ENCODE results near the gene MTREX.

The MTREX gene

GRCh38 chr5:55454282-55454681, 146.5 kb downstream of the MTREX start:
- Histone ChIP-seq H3K4me3 (ENCODE audit: low read length in 2 of 2) (no peak overlapping the region), H3K36me3 (ENCODE audit: control insufficient read depth in 2 of 2, insufficient read depth in 2 of 2, low read length in 2 of 2) (peaks cover 5 to 7% of the 10 kb centered on the region in 2 donors), H3K4me1 (ENCODE audit: control insufficient read depth in 2 of 2, insufficient read depth in 2 of 2, low read length in 2 of 2) (no peaks in the 10 kb centered on the region), H3K27me3 (ENCODE audit: control insufficient read depth in 2 of 2, insufficient read depth in 2 of 2, low read length in 2 of 2) (no peaks in the 10 kb centered on the region), H3K9ac (ENCODE audit: low read depth in 1 of 2, low read length in 2 of 2) (no peak overlapping the region), H3K9me3 (ENCODE audit: control insufficient read depth in 2 of 2, low read length in 2 of 2) (no peaks in the 10 kb centered on the region), H3K27ac (ENCODE audit: low read depth in 2 of 2, low read length in 2 of 2) (no peak overlapping the region)

- Histone ChIP-seq H3K4me3 (ENCODE audit: low read length in 2 of 2) (no peak overlapping the region), H3K27ac (ENCODE audit: low read depth in 2 of 2, low read length in 2 of 2) (no peak overlapping the region), H3K9me3 (ENCODE audit: control insufficient read depth in 2 of 2, low read length in 2 of 2) (no peaks in the 10 kb centered on the region), H3K4me1 (ENCODE audit: control insufficient read depth in 2 of 2, insufficient read depth in 2 of 2, low read length in 2 of 2) (no peaks in the 10 kb centered on the region), H3K36me3 (ENCODE audit: control insufficient read depth in 2 of 2, insufficient read depth in 2 of 2, low read length in 2 of 2) (peaks cover 3 to 7% of the 10 kb centered on the region in 2 donors), H3K9ac (ENCODE audit: low read depth in 1 of 2, low read length in 2 of 2) (no peak overlapping the region), H3K27me3 (ENCODE audit: control insufficient read depth in 2 of 2, insufficient read depth in 2 of 2, low read length in 2 of 2) (no peaks in the 10 kb centered on the region)
These were observed 148.6 kb downstream of the MTREX start for GRCh38 chr5:55456216-55456895.

DNA sequence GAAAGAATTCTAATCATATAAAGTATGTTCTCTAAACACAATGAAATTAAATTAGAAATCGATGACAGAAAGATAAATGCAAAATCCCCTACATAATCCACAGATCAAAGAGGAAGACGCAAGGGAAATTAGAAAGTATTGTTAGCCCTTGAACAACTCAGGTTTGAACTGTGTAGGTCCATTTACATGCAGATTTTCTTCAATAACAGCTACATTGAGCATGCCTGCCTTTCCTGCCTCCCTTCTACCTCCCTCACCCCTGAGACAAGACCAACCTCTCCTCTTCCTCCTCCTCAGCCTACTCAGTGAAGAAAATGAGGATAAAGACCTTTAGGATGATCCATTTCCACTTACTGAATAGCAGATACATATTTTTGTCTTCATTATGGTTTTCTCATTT, 151.8 kb downstream of the MTREX start:
- Histone ChIP-seq H3K27ac (ENCODE audit: low read depth in 2 of 2, low read length in 2 of 2) (no peak overlapping the region), H3K9ac (ENCODE audit: low read depth in 1 of 2, low read length in 2 of 2) (no peak overlapping the region), H3K4me1 (ENCODE audit: control insufficient read depth in 2 of 2, insufficient read depth in 2 of 2, low read length in 2 of 2) (no peaks in the 10 kb centered on the region), H3K36me3 (ENCODE audit: control insufficient read depth in 2 of 2, insufficient read depth in 2 of 2, low read length in 2 of 2) (peaks cover 3 to 4% of the 10 kb centered on the region in 2 donors), H3K9me3 (ENCODE audit: control insufficient read depth in 2 of 2, low read length in 2 of 2) (no peaks in the 10 kb centered on the region), H3K4me3 (ENCODE audit: low read length in 2 of 2) (no peak overlapping the region), H3K27me3 (ENCODE audit: control insufficient read depth in 2 of 2, insufficient read depth in 2 of 2, low read length in 2 of 2) (no peaks in the 10 kb centered on the region)

GRCh38 chr5:55463613-55464012, 155.8 kb downstream of the MTREX start:
- no peak overlapping the region for H3K9ac ChIP-seq (ENCODE audit: low read depth in 1 of 2, low read length in 2 of 2)
- H3K36me3 ChIP-seq (ENCODE audit: control insufficient read depth in 2 of 2, insufficient read depth in 2 of 2, low read length in 2 of 2): peaks cover 0 to 9% of the 10 kb centered on the region in 2 donors
- H3K27me3 ChIP-seq (ENCODE audit: control insufficient read depth in 2 of 2, insufficient read depth in 2 of 2, low read length in 2 of 2): no peaks in the 10 kb centered on the region
- peaks cover 5 to 8% of the 10 kb centered on the region in 2 donors for H3K4me1 ChIP-seq (ENCODE audit: control insufficient read depth in 2 of 2, insufficient read depth in 2 of 2, low read length in 2 of 2)
- no peak overlapping the region for H3K4me3 ChIP-seq (ENCODE audit: low read length in 2 of 2)
- H3K27ac ChIP-seq (ENCODE audit: low read depth in 2 of 2, low read length in 2 of 2): no peak overlapping the region
- H3K9me3 ChIP-seq (ENCODE audit: control insufficient read depth in 2 of 2, low read length in 2 of 2): no peaks in the 10 kb centered on the region

DNA sequence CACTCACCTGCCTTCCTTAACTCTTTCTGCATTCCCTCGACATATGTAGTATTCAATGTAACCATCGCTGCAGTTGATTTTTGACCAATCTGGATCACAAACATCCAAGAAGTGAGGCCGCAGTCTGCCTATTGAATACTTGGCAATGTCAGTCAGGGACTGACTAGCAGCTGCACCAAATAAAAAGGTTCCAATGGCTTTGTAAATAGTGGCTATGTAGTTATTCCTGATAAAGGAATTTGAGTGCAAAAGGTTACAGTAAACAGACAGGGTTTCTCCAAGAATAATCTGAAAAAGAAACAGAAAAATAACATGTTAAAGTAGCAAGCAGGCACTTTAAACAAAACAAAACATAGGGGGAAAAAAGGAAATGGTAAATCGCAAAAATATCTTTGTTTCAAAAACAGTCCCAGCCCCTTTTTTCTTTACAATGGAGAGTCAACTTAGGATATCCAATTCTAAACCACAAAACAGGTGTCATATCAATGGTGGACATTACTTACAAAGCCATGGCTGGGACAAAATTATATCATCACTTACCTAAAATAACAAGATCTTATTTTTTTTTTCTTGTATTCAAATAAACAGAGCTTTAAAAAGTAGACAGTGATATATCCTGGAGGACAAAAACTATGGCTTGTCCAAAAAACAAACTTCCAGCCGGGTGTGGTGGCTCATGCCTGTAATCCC, 160.2 kb downstream of the MTREX start:
- Histone ChIP-seq H3K9ac (ENCODE audit: low read depth in 1 of 2, low read length in 2 of 2) (no peak overlapping the region), H3K27me3 (ENCODE audit: control insufficient read depth in 2 of 2, insufficient read depth in 2 of 2, low read length in 2 of 2) (no peaks in the 10 kb centered on the region), H3K9me3 (ENCODE audit: control insufficient read depth in 2 of 2, low read length in 2 of 2) (no peaks in the 10 kb centered on the region), H3K4me1 (ENCODE audit: control insufficient read depth in 2 of 2, insufficient read depth in 2 of 2, low read length in 2 of 2) (peaks cover 8 to 11% of the 10 kb centered on the region in 2 donors), H3K36me3 (ENCODE audit: control insufficient read depth in 2 of 2, insufficient read depth in 2 of 2, low read length in 2 of 2) (peaks cover 0 to 9% of the 10 kb centered on the region in 2 donors), H3K27ac (ENCODE audit: low read depth in 2 of 2, low read length in 2 of 2) (peak overlapping the region in 1 of 2 donors; percentile 46), H3K4me3 (ENCODE audit: low read length in 2 of 2) (no peak overlapping the region)

GRCh38 chr5:55469839-55470238, 162.1 kb downstream of the MTREX start:
- Histone ChIP-seq H3K4me3 (ENCODE audit: low read length in 2 of 2) (no peak overlapping the region), H3K36me3 (ENCODE audit: control insufficient read depth in 2 of 2, insufficient read depth in 2 of 2, low read length in 2 of 2) (peaks cover 0 to 9% of the 10 kb centered on the region in 2 donors), H3K9me3 (ENCODE audit: control insufficient read depth in 2 of 2, low read length in 2 of 2) (no peaks in the 10 kb centered on the region), H3K4me1 (ENCODE audit: control insufficient read depth in 2 of 2, insufficient read depth in 2 of 2, low read length in 2 of 2) (peaks cover 8 to 11% of the 10 kb centered on the region in 2 donors), H3K9ac (ENCODE audit: low read depth in 1 of 2, low read length in 2 of 2) (no peak overlapping the region), H3K27ac (ENCODE audit: low read depth in 2 of 2, low read length in 2 of 2) (no peak overlapping the region), H3K27me3 (ENCODE audit: control insufficient read depth in 2 of 2, insufficient read depth in 2 of 2, low read length in 2 of 2) (no peaks in the 10 kb centered on the region)

- H3K27me3 ChIP-seq (ENCODE audit: control insufficient read depth in 2 of 2, insufficient read depth in 2 of 2, low read length in 2 of 2): no peaks in the 10 kb centered on the region
- H3K27ac ChIP-seq (ENCODE audit: low read depth in 2 of 2, low read length in 2 of 2): no peak overlapping the region
- no peaks in the 10 kb centered on the region for H3K9me3 ChIP-seq (ENCODE audit: control insufficient read depth in 2 of 2, low read length in 2 of 2)
- H3K9ac ChIP-seq (ENCODE audit: low read depth in 1 of 2, low read length in 2 of 2): no peak overlapping the region
- H3K36me3 ChIP-seq (ENCODE audit: control insufficient read depth in 2 of 2, insufficient read depth in 2 of 2, low read length in 2 of 2): peaks cover 0 to 9% of the 10 kb centered on the region in 2 donors
- H3K4me1 ChIP-seq (ENCODE audit: control insufficient read depth in 2 of 2, insufficient read depth in 2 of 2, low read length in 2 of 2): peaks cover 8 to 11% of the 10 kb centered on the region in 2 donors
- H3K4me3 ChIP-seq (ENCODE audit: low read length in 2 of 2): no peak overlapping the region
These were observed 162.5 kb downstream of the MTREX start for GRCh38 chr5:55470282-55470681.

- Histone ChIP-seq H3K27me3 (ENCODE audit: control insufficient read depth in 2 of 2, insufficient read depth in 2 of 2, low read length in 2 of 2) (no peaks in the 10 kb centered on the region), H3K4me3 (ENCODE audit: low read length in 2 of 2) (no peak overlapping the region), H3K27ac (ENCODE audit: low read depth in 2 of 2, low read length in 2 of 2) (no peak overlapping the region), H3K9ac (ENCODE audit: low read depth in 1 of 2, low read length in 2 of 2) (no peak overlapping the region), H3K4me1 (ENCODE audit: control insufficient read depth in 2 of 2, insufficient read depth in 2 of 2, low read length in 2 of 2) (peaks cover 8 to 11% of the 10 kb centered on the region in 2 donors), H3K9me3 (ENCODE audit: control insufficient read depth in 2 of 2, low read length in 2 of 2) (no peaks in the 10 kb centered on the region), H3K36me3 (ENCODE audit: control insufficient read depth in 2 of 2, insufficient read depth in 2 of 2, low read length in 2 of 2) (peaks cover 0 to 4% of the 10 kb centered on the region in 2 donors)
These were observed 163.7 kb downstream of the MTREX start for GRCh38 chr5:55471468-55471867.

DNA sequence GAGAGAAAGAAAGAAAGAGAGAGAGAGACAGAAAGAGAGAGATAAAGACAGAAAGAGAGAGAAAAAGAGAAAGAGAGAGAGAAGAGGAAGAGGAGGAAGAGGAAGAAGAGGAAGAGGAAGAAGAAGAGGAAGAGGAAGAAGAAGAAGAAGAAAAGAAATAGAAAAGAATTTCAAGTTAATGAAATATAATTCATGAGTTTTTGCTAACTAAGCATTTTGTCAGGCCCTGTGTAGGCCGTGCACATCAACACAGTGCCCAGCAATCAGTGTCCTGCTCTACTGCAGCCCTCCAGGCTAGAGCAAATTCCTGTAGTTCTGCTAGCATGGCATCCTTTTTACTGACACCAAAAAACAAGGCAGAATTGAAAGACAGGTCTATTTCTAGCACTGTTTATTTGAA, 164.9 kb downstream of the MTREX start:
- Histone ChIP-seq H3K9ac (ENCODE audit: low read depth in 1 of 2, low read length in 2 of 2) (no peak overlapping the region), H3K36me3 (ENCODE audit: control insufficient read depth in 2 of 2, insufficient read depth in 2 of 2, low read length in 2 of 2) (peaks cover 0 to 4% of the 10 kb centered on the region in 2 donors), H3K9me3 (ENCODE audit: control insufficient read depth in 2 of 2, low read length in 2 of 2) (no peaks in the 10 kb centered on the region), H3K4me1 (ENCODE audit: control insufficient read depth in 2 of 2, insufficient read depth in 2 of 2, low read length in 2 of 2) (peaks cover 1 to 10% of the 10 kb centered on the region in 2 donors), H3K27me3 (ENCODE audit: control insufficient read depth in 2 of 2, insufficient read depth in 2 of 2, low read length in 2 of 2) (no peaks in the 10 kb centered on the region), H3K4me3 (ENCODE audit: low read length in 2 of 2) (no peak overlapping the region), H3K27ac (ENCODE audit: low read depth in 2 of 2, low read length in 2 of 2) (no peak overlapping the region)

All from mucosa of rectum (tissue), 2 donors.